Measurements from ENCODE around the gene CNTNAP4. TPM values are rescaled to one million over a fixed set of nuclear protein-coding genes. Genes with fewer than 3 reads are reported as not detected.

Gene CNTNAP4
- total RNA-seq, 2 experiments from 2014 or later: not detected

- no peaks in the 10 kb centered on the region for H3K9me3 ChIP-seq (ENCODE audit: control insufficient read depth in 1 of 2, insufficient read depth in 1 of 2, low read length in 2 of 2)
- no peaks in the 10 kb centered on the region for H3K27me3 Mint-ChIP-seq
- H3K27ac ChIP-seq (ENCODE audit: low read depth in 1 of 2, low read length in 2 of 2): no peak overlapping the region
- H3K36me3 Mint-ChIP-seq (ENCODE audit: low read depth): no peaks in the 10 kb centered on the region
- CTCF ChIA-PET: no interaction called here
- no peak overlapping the region for H3K4me3 ChIP-seq (ENCODE audit: low read length)
- DNase-seq (no peak), ATAC-seq (ENCODE audit: poor library complexity) (no peak)
- H3K36me3 ChIP-seq (ENCODE audit: insufficient read depth, low read length): no peaks in the 10 kb centered on the region
- H3K4me1 ChIP-seq (ENCODE audit: insufficient read depth, low read length): no peaks in the 10 kb centered on the region
- no peak for TF ChIP-seq CTCF (IDR thresholded peaks at IDR 0.05)
- no peak overlapping the region for H3K4me3 Mint-ChIP-seq
- peaks cover 12% of the 10 kb centered on the region for H3K9me3 Mint-ChIP-seq
- H3K27me3 ChIP-seq (ENCODE audit: control insufficient read depth in 1 of 2, insufficient read depth in 2 of 2, low read length in 2 of 2): no peaks in the 10 kb centered on the region
- intact Hi-C loops (cut with DNase I, micrococcal nuclease): no loop called here
- POLR2A ChIA-PET: no interaction called here
- no peak overlapping the region for H3K27ac Mint-ChIP-seq
- H3K4me1 Mint-ChIP-seq (ENCODE audit: low read depth): no peaks in the 10 kb centered on the region
Measured at GRCh38 chr16:76607317-76607716, 330.1 kb downstream of the CNTNAP4 start.
